K562 (cell line): ENCODE data around the gene ASS1. TPM values are rescaled to one million over a fixed set of nuclear protein-coding genes. Genes with fewer than 3 reads are reported as not detected.

ENCODE experiments used
- ATF7 ChIP-seq: fragments of 450-650 bp; IDR thresholded peaks from 2 replicates; pipeline ENCODE4 v1.7.1; 2014; ENCODE audit warnings: mild to moderate bottlenecking, moderate library complexity
- CREBBP ChIP-seq: IDR thresholded peaks from one replicate; pipeline ENCODE4 v1.6.1; 2012; ENCODE audit warnings: low read depth, mild to moderate bottlenecking, control low read depth, inconsistent platforms, low read length
- CTBP1 ChIP-seq: fragments of 450-650 bp; IDR thresholded peaks from 2 replicates; pipeline ENCODE4 v1.6.1; 2016; ENCODE audit warnings: borderline replicate concordance
- EP300 ChIP-seq: IDR thresholded peaks from 2 replicates; pipeline ENCODE4 v1.6.1; 2012; ENCODE audit warnings: low read length, improper control_type of control experiment
- FIP1L1 ChIP-seq: fragments of 200-400 bp; formaldehyde crosslinking; IDR thresholded peaks from 2 replicates; pipeline ENCODE4 v1.6.1; 2018; ENCODE audit warnings: mild to moderate bottlenecking, low read depth, low read length; ENCODE audit not compliant: poor library complexity, severe bottlenecking
- GATA2 ChIP-seq: sonication (generic); formaldehyde crosslinking; IDR thresholded peaks from 2 replicates; pipeline ENCODE4 v1.4.0; 2020; ENCODE audit warnings: mild to moderate bottlenecking, missing genetic modification reagents
- GATAD2A ChIP-seq: fragments of 450-650 bp; IDR thresholded peaks from 2 replicates; pipeline ENCODE4 v1.6.1; 2017
- HDAC2 ChIP-seq: fragments of 450-650 bp; IDR thresholded peaks from 2 replicates; pipeline ENCODE4 v1.6.1; 2016; ENCODE audit warnings: mild to moderate bottlenecking
- HNRNPLL ChIP-seq: fragments of 200-400 bp; formaldehyde crosslinking; IDR thresholded peaks from 2 replicates; pipeline ENCODE4 v1.6.1; 2017; ENCODE audit warnings: low read length, low read depth, mild to moderate bottlenecking; ENCODE audit not compliant: poor library complexity, severe bottlenecking
- ILF3 ChIP-seq: fragments of 450-650 bp; IDR thresholded peaks from 2 replicates; pipeline ENCODE4 v1.6.1; 2018; ENCODE audit warnings: antibody characterized with exemption, mild to moderate bottlenecking, moderate library complexity, borderline replicate concordance
- JUND ChIP-seq, 2 experiments: IDR thresholded peaks; 2 replicates in 1 of 2; 3 replicates in 1 of 2; pipeline ENCODE4 v1.6.1; 2011; ENCODE audit warnings: borderline replicate concordance in 2 of 2, low read depth in 2 of 2, low read length in 2 of 2, improper control_type of control experiment in 1 of 2, missing biosample characterization in 1 of 2, missing genetic modification characterization in 1 of 2, missing genetic modification reagents in 1 of 2
- KAT7 ChIP-seq: sonication (generic); formaldehyde crosslinking; IDR thresholded peaks from 2 replicates; pipeline ENCODE4 v1.8.0; 2022; ENCODE audit warnings: missing genetic modification reagents, mild to moderate bottlenecking, borderline replicate concordance
- MYC ChIP-seq, 2 experiments: fragments of 250-450 bp in 1 of 2; sonication (Bioruptor Pico) in 1 of 2; IDR thresholded peaks; 2 replicates each; pipeline versions ENCODE4 v1.5.1 to v1.6.1; 2012 to 2021; ENCODE audit warnings: low read depth in 2 of 2, borderline replicate concordance in 1 of 2, improper control_type of control experiment in 1 of 2, low read length in 1 of 2, mild to moderate bottlenecking in 1 of 2, moderate library complexity in 1 of 2
- MYNN ChIP-seq, 2 experiments: sonication (generic); formaldehyde crosslinking in 1 of 2; IDR thresholded peaks; 2 replicates each; pipeline versions ENCODE4 v1.5.0 to v1.6.1; 2016 to 2020; ENCODE audit warnings: antibody characterized with exemption in 1 of 2, missing genetic modification reagents in 1 of 2
- NCOR1 ChIP-seq: fragments of 450-650 bp; IDR thresholded peaks from 2 replicates; pipeline ENCODE4 v1.6.1; 2016; ENCODE audit warnings: mild to moderate bottlenecking, moderate library complexity
- NFYB ChIP-seq: IDR thresholded peaks from 2 replicates; pipeline ENCODE4 v1.6.1; 2011; ENCODE audit warnings: mild to moderate bottlenecking, moderate library complexity; ENCODE audit not compliant: insufficient read length; ENCODE audit errors: extremely low read depth
- PCBP2 ChIP-seq: fragments of 200-400 bp; formaldehyde crosslinking; IDR thresholded peaks from 2 replicates; pipeline ENCODE4 v1.6.1; 2018; ENCODE audit warnings: low read length, low read depth, mild to moderate bottlenecking, moderate library complexity; ENCODE audit not compliant: poor library complexity, severe bottlenecking
- SMARCA4 ChIP-seq: fragments of 450-650 bp; IDR thresholded peaks from 2 replicates; pipeline ENCODE4 v1.6.1; 2016
- SNAPC5 ChIP-seq: fragments of 250-450 bp; sonication (Bioruptor Pico); IDR thresholded peaks from 2 replicates; pipeline ENCODE4 v1.8.0; 2021; ENCODE audit warnings: moderate library complexity, mild to moderate bottlenecking, inconsistent platforms
- TAF1 ChIP-seq: IDR thresholded peaks from 2 replicates; pipeline ENCODE4 v1.6.1; 2011; ENCODE audit warnings: mild to moderate bottlenecking, low read length, moderate library complexity; ENCODE audit not compliant: insufficient read depth, control insufficient read depth, severe bottlenecking; ENCODE audit errors: extremely low read depth
- TBL1XR1 ChIP-seq, 2 experiments: IDR thresholded peaks; 2 replicates each; pipeline ENCODE4 v1.6.1; 2012; ENCODE audit warnings: improper control_type of control experiment in 2 of 2, low read length in 2 of 2, mild to moderate bottlenecking in 1 of 2
- TEAD1 ChIP-seq, 2 experiments: fragments of 450-650 bp in 1 of 2; sonication (generic) in 1 of 2; formaldehyde crosslinking; IDR thresholded peaks; 2 replicates each; pipeline versions ENCODE4 v1.4.0 to v1.8.0; 2020 to 2022; ENCODE audit warnings: mild to moderate bottlenecking in 2 of 2, missing genetic modification reagents in 1 of 2
- TEAD4 ChIP-seq, 2 experiments: sonication (generic) in 1 of 2; formaldehyde crosslinking in 1 of 2; IDR thresholded peaks; 2 replicates each; pipeline versions ENCODE4 v1.6.1 to v1.8.0; 2012 to 2022; ENCODE audit warnings: borderline replicate concordance in 1 of 2, inconsistent platforms in 1 of 2, low read length in 1 of 2, mild to moderate bottlenecking in 1 of 2, missing genetic modification reagents in 1 of 2
- TRIM24 ChIP-seq, 2 experiments: fragments of 450-650 bp; IDR thresholded peaks; 2 replicates each; pipeline ENCODE4 v1.6.1; 2016
- ZEB2 ChIP-seq: fragments of 450-650 bp; IDR thresholded peaks from 2 replicates; pipeline ENCODE4 v1.6.1; 2016
- ZNF175 ChIP-seq: fragments of 200-800 bp; sonication (Bioruptor generic); IDR thresholded peaks from 2 replicates; pipeline ENCODE4 v1.6.1; 2016; ENCODE audit warnings: low read depth, mild to moderate bottlenecking, missing genetic modification characterization, missing compliant biosample characterization
- ZNF778 ChIP-seq: fragments of 450-650 bp; formaldehyde crosslinking; IDR thresholded peaks from 2 replicates; pipeline ENCODE4 v1.4.0; 2020; ENCODE audit warnings: mild to moderate bottlenecking, moderate library complexity
- polyA plus RNA-seq, 8 experiments: library from polyadenylated mRNA; depleted of rRNA in 4 of 8; stranded (reverse) in 5 of 8; unstranded in 3 of 8; fragments of >200 nt; fragmentation: Nextera tagmentation in 2 of 8; fragmentation: Illumina TruSeq in 1 of 8; extraction: Ambion mirVana in 2 of 8; extraction: Trizol in 1 of 8; gene quantifications; 2 replicates each; pipeline versions ENCODE4 v1.2.1 to v1.2.3, GENCODE V29; 2011 to 2014; ENCODE audit warnings: inconsistent platforms in 1 of 8, missing spikeins in 1 of 8
- total RNA-seq, 7 experiments: library from RNA; depleted of rRNA in 6 of 7; stranded (reverse); fragments of >200 nt in 6 of 7; fragmentation: Illumina TruSeq in 2 of 7; extraction: Trizol in 2 of 7; gene quantifications; 2 replicates each; pipeline versions ENCODE4 v1.2.1 to v1.2.3, GENCODE V29; 2011 to 2021; ENCODE audit warnings: low replicate concordance in 1 of 7
- TF ChIP-seq, protein P1 (sequence below): IDR thresholded peaks from 2 replicates; pipeline ENCODE4 v1.6.1; 2012; ENCODE audit warnings: low read depth, low read length, improper control_type of control experiment, borderline replicate concordance

The ASS1 gene
- total and polyA plus RNA-seq, 9 of the 15 experiments (the other 6 are each of a cell fraction or from before 2014, with no cell fraction given): 1.5 to 5.7 (median 3.7) TPM

GRCh38 chr9:130531670-130532069 is 86.9 kb downstream of the ASS1 start (continued):
- TF ChIP-seq, protein P1, sequence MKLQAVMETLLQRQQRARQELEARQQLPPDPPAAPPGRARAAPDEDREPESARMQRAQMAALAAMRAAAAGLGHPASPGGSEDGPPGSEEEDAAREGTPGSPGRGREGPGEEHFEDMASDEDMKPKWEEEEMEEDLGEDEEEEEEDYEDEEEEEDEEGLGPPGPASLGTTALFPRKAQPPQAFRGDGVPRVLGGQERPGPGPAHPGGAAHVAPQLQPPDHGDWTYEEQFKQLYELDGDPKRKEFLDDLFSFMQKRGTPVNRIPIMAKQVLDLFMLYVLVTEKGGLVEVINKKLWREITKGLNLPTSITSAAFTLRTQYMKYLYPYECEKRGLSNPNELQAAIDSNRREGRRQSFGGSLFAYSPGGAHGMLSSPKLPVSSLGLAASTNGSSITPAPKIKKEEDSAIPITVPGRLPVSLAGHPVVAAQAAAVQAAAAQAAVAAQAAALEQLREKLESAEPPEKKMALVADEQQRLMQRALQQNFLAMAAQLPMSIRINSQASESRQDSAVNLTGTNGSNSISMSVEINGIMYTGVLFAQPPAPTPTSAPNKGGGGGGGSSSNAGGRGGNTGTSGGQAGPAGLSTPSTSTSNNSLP: no peak
- TF ChIP-seq TEAD1 (CRISPR knock-in tag; IDR thresholded peaks at IDR 0.05) (no peak), SMARCA4 (peak; percentile 81), NFYB (no peak), MYNN (IDR thresholded peaks at IDR 0.05) (peak; percentile 68; the same call in 1 of the 2 replicates), MYNN (CRISPR knock-in tag; IDR thresholded peaks at IDR 0.05) (no peak), TRIM24 (IDR thresholded peaks at IDR 0.05) (peak in 1 of 2 experiments; percentile 45; a peak in 1 of 4 replicates), JUND (IDR thresholded peaks at IDR 0.05; ENCODE audit: borderline replicate concordance, low read depth, low read length) (peak; percentile 49; the same call in 1 of the 2 replicates), JUND (tag; IDR thresholded peaks at IDR 0.05; ENCODE audit: borderline replicate concordance, low read depth, low read length) (peak; percentile 25; the same call in 1 of the 3 replicates), EP300 (peak; percentile 43; the same call in 1 of the 2 replicates), HNRNPLL (no peak), ILF3 (no peak), CREBBP (no peak), ZEB2 (peak; percentile 35; the same call in 1 of the 2 replicates), ZNF175 (CRISPR knock-in tag) (no peak), FIP1L1 (no peak), KAT7 (CRISPR knock-in tag) (no peak), TEAD4 (IDR thresholded peaks at IDR 0.05; ENCODE audit: low read length) (peak; percentile 87), TEAD4 (CRISPR knock-in tag; IDR thresholded peaks at IDR 0.05; ENCODE audit: borderline replicate concordance) (no peak), SNAPC5 (no peak), PCBP2 (no peak), ATF7 (peak; percentile 27; the same call in 1 of the 2 replicates), MYC (IDR thresholded peaks at IDR 0.05; ENCODE audit: low read depth, low read length) (peak; percentile 21; the same call in 1 of the 2 replicates), MYC (CRISPR knock-in tag; IDR thresholded peaks at IDR 0.05; ENCODE audit: borderline replicate concordance, low read depth) (no peak), TBL1XR1 (IDR thresholded peaks at IDR 0.05; ENCODE audit: low read length in 2 of 2) (0 out of 4 replicates have a peak, but pooled peaks of 1 of the 2 experiments have one; percentile 18), NCOR1 (peak; percentile 61), GATAD2A (0 out of 2 replicates have a peak, but pooled peaks have one; percentile 17), ZNF778 (CRISPR knock-in tag) (no peak), TAF1 (no peak), CTBP1 (peak; percentile 58), GATA2 (CRISPR knock-in tag) (peak; percentile 90), HDAC2 (peak; percentile 54; the same call in 1 of the 2 replicates)
